A673 (cell line): ENCODE data around the gene ARFGEF2. TPM values are rescaled to one million over a fixed set of nuclear protein-coding genes. Genes with fewer than 3 reads are reported as not detected.

Experiments
- BruUV-seq: library from RNA; stranded (reverse); fragments of 400-500 nt; replicated peaks from 2 replicates; lab custom pipeline; 2021; lab: Mats Ljungman, UMichigan
- CTCF ChIA-PET: fragments of 300-600 bp; sonication (Branson Sonifier 250); formaldehyde crosslinking; loops from one replicate; lab custom pipeline; 2022; ENCODE audit warnings: antibody characterized with exemption; lab: Charles Lee
- POLR2A ChIA-PET: fragments of 300-600 bp; sonication (Branson Sonifier 250); formaldehyde crosslinking; loops from one replicate; lab custom pipeline; 2022; ENCODE audit warnings: antibody characterized with exemption; ENCODE audit not compliant: low non-redundant PET; lab: Charles Lee
- DNase-seq: peaks from one replicate; pipeline ENCODE4 v3.0.0-alpha.2; 2015; ENCODE audit warnings: low spot score
- H3K27ac ChIP-seq: fragments of 200-600 bp; sonication (generic); 2 replicates; pipeline ENCODE4 v1.5.1; 2016; ENCODE audit warnings: mixed run types, low read depth, mild to moderate bottlenecking, mixed read lengths, antibody characterized with exemption, low read length; ENCODE audit not compliant: poor library complexity, severe bottlenecking
- H3K27me3 ChIP-seq: fragments of 200-600 bp; sonication (generic); replicated peaks from 2 replicates; pipeline ENCODE4 v1.6.1; 2017; ENCODE audit warnings: mixed run types, low read depth, mild to moderate bottlenecking, mixed read lengths, antibody characterized with exemption, low read length; ENCODE audit not compliant: insufficient read depth, poor library complexity
- H3K36me3 ChIP-seq: fragments of 200-600 bp; sonication (generic); 2 replicates; pipeline ENCODE4 v1.6.1; 2016; ENCODE audit warnings: mixed run types, mild to moderate bottlenecking, mixed read lengths, antibody characterized with exemption, low read length; ENCODE audit not compliant: insufficient read depth, poor library complexity, severe bottlenecking
- H3K4me1 ChIP-seq: fragments of 200-600 bp; sonication (generic); 2 replicates; pipeline ENCODE4 v1.6.1; 2017; ENCODE audit warnings: mixed run types, mild to moderate bottlenecking, mixed read lengths, antibody characterized with exemption, low read length; ENCODE audit not compliant: insufficient read depth, poor library complexity, severe bottlenecking
- H3K4me3 ChIP-seq: fragments of 200-600 bp; sonication (generic); 2 replicates; pipeline ENCODE4 v1.5.1; 2016; ENCODE audit warnings: low read depth, mixed run types, mild to moderate bottlenecking, mixed read lengths, low read length; ENCODE audit not compliant: poor library complexity, severe bottlenecking
- H3K9me3 ChIP-seq: fragments of 200-600 bp; sonication (generic); 2 replicates; pipeline ENCODE4 v1.6.1; 2016; ENCODE audit warnings: mixed run types, low read depth, mild to moderate bottlenecking, mixed read lengths, antibody characterized with exemption, low read length; ENCODE audit not compliant: poor library complexity, severe bottlenecking
- EZH2 ChIP-seq: fragments of 200-600 bp; sonication (generic); IDR thresholded peaks from 2 replicates; pipeline ENCODE4 v1.6.1; 2017; ENCODE audit warnings: borderline replicate concordance, low read depth, mild to moderate bottlenecking, mixed read lengths, antibody characterized with exemption, low read length; ENCODE audit not compliant: poor library complexity, severe bottlenecking
- intact Hi-C: fragments of 100-400 bp; cut with micrococcal nuclease; formaldehyde crosslinking; loops from one replicate; pipeline ENCODE4 v1.10.0; 2022; ENCODE audit not compliant: unreplicated experiment
- total RNA-seq: library from RNA; stranded (reverse); gene quantifications from 2 replicates; pipeline ENCODE4 v1.2.3, GENCODE V29; 2021
- TF ChIP-seq, protein P1 (sequence below): fragments of 300-800, 200-600 bp; sonication (generic); conservative IDR thresholded peaks from 2 replicates; pipeline ENCODE4 v1.5.1; 2017; ENCODE audit warnings: low read depth, mild to moderate bottlenecking, antibody characterized with exemption, low read length, moderate library complexity, mixed read lengths

The ARFGEF2 gene
- total RNA-seq, 1 experiment from 2014 or later = 26.1 TPM

DNA sequence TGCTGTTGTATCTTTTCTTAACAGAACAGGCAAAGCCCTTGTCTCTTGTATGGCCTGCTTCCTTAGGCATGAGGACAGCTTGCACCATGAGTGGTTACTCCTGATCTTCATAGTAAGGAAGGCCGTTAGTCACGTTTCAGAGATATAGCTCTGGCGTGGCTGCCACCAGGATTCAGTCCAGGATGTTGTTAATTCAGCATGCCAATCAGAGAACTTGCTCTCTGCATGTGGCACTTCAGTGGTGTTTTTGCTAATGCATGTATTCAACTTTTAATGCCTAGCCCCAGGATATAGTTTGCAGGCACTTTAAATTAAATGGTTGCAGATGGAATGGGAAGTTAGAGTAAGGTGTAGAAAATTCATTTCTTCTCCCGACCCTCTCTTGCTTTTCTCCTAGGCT is 20.0 kb downstream of the ARFGEF2 start:
- Histone ChIP-seq H3K36me3 (peaks cover 11% of the 10 kb centered on the region), H3K4me1 (no peaks in the 10 kb centered on the region), H3K4me3 (no peak overlapping the region), H3K27ac (no peak overlapping the region), H3K27me3 (no peaks in the 10 kb centered on the region), H3K9me3 (no peaks in the 10 kb centered on the region)
- TF ChIP-seq, protein P1, sequence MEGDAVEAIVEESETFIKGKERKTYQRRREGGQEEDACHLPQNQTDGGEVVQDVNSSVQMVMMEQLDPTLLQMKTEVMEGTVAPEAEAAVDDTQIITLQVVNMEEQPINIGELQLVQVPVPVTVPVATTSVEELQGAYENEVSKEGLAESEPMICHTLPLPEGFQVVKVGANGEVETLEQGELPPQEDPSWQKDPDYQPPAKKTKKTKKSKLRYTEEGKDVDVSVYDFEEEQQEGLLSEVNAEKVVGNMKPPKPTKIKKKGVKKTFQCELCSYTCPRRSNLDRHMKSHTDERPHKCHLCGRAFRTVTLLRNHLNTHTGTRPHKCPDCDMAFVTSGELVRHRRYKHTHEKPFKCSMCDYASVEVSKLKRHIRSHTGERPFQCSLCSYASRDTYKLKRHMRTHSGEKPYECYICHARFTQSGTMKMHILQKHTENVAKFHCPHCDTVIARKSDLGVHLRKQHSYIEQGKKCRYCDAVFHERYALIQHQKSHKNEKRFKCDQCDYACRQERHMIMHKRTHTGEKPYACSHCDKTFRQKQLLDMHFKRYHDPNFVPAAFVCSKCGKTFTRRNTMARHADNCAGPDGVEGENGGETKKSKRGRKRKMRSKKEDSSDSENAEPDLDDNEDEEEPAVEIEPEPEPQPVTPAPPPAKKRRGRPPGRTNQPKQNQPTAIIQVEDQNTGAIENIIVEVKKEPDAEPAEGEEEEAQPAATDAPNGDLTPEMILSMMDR = no peak
- TF ChIP-seq EZH2 = no peak
- POLR2A ChIA-PET = no interaction called here
- CTCF ChIA-PET = interaction anchor here (0.6 kb wide), 1 partner anchor 195 kb away, joined by 4 read pairs; no protein-coding TSS in a partner anchor
- intact Hi-C loops = no loop called here
- DNase-seq = peak; percentile 67
- no TSS peak for BruUV-seq

DNA sequence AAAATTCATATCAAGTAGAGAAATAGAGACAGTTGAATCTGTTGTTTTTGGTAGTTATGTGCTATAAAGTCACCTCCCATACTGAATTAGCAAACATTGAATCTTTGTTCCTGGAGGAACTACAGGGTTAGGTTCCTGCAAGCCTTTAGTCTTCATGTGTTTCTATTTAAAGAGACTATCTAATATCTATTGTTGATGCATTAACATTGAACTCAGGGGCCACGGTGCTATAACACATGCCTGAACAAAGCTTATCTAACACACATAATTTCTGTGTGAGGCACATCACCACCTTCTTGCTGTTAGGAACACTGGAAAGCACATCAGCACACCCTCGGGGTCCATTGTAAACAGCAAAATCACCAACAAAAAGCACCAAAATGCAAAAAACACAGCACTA is 21.2 kb downstream of the ARFGEF2 start:
- ChIA-PET POLR2A (no interaction called here), CTCF (no interaction called here)
- no peak for DNase-seq
- Histone ChIP-seq H3K4me3 (no peak overlapping the region), H3K4me1 (no peaks in the 10 kb centered on the region), H3K27me3 (no peaks in the 10 kb centered on the region), H3K36me3 (peaks cover 11% of the 10 kb centered on the region), H3K27ac (no peak overlapping the region), H3K9me3 (no peaks in the 10 kb centered on the region)
- intact Hi-C loops = no loop called here
- TF ChIP-seq, protein P1 = no peak
- BruUV-seq = no TSS peak

- intact Hi-C loops = no loop called here
- TF ChIP-seq, protein P1 = no peak
- no peak for TF ChIP-seq EZH2
- no peak overlapping the region for H3K27ac ChIP-seq
- ChIA-PET CTCF (no interaction called here), POLR2A (no interaction called here)
- H3K4me1 ChIP-seq = no peaks in the 10 kb centered on the region
- BruUV-seq = no TSS peak
- H3K36me3 ChIP-seq = peaks cover 11% of the 10 kb centered on the region
- H3K27me3 ChIP-seq = no peaks in the 10 kb centered on the region
- no peak overlapping the region for H3K4me3 ChIP-seq
- DNase-seq = no peak
- no peaks in the 10 kb centered on the region for H3K9me3 ChIP-seq
Observed at GRCh38 chr20:48944663-48945297, 23.3 kb downstream of the ARFGEF2 start.
